OCI-LY3 (cell line): ENCODE data around the gene PIWIL1.

ENCODE experiments used
- H2AFZ ChIP-seq: fragments of 200-600, 300-600 bp; shearing (Covaris generic); 2 replicates; pipeline ENCODE4 v1.6.0; 2014; ENCODE audit warnings: antibody characterized with exemption, low read depth, low read length
- H3K27ac ChIP-seq: fragments of 200-600, 300-600 bp; sonication (generic); 2 replicates; pipeline ENCODE4 v1.5.1; 2014; ENCODE audit warnings: mild to moderate bottlenecking, low read length, moderate library complexity, mixed read lengths
- H3K27me3 ChIP-seq: fragments of 200-600, 300-600 bp; sonication (generic); 2 replicates; pipeline ENCODE4 v1.6.1; 2014; ENCODE audit warnings: low read depth, low read length, mixed read lengths
- H3K36me3 ChIP-seq: fragments of 200-600, 300-600 bp; sonication (generic); replicated peaks from 2 replicates; pipeline ENCODE3; 2014; ENCODE audit warnings: low read depth, low read length, mixed read lengths
- H3K4me1 ChIP-seq: fragments of 300-600, 200-600 bp; sonication (generic); 2 replicates; pipeline ENCODE4 v1.6.1; 2014; ENCODE audit warnings: low read length, mixed read lengths
- H3K4me2 ChIP-seq: fragments of 200-600, 300-600 bp; sonication (generic); 2 replicates; pipeline ENCODE4 v1.6.1; 2014; ENCODE audit warnings: low read length, mixed read lengths
- H3K4me3 ChIP-seq: fragments of 300-600, 200-600 bp; sonication (generic); 2 replicates; pipeline ENCODE4 v1.5.1; 2014; ENCODE audit warnings: antibody characterized with exemption, mild to moderate bottlenecking, low read length, moderate library complexity
- H3K79me2 ChIP-seq: fragments of 300-600, 200-600 bp; shearing (Covaris generic); 2 replicates; pipeline ENCODE4 v1.6.1; 2014; ENCODE audit warnings: mild to moderate bottlenecking, low read length, mixed read lengths
- H3K9ac ChIP-seq: fragments of 300-600, 200-600 bp; shearing (Covaris generic); 2 replicates; pipeline ENCODE4 v1.6.0; 2014; ENCODE audit warnings: mild to moderate bottlenecking, low read length, moderate library complexity
- H3K9me3 ChIP-seq: fragments of 200-600, 300-600 bp; shearing (Covaris generic); 2 replicates; pipeline ENCODE4 v1.6.1; 2014; ENCODE audit warnings: low read length, mixed read lengths; ENCODE audit not compliant: insufficient read depth
- H4K20me1 ChIP-seq: fragments of 200-600, 300-600 bp; sonication (generic); 2 replicates; pipeline ENCODE4 v1.6.1; 2016; ENCODE audit warnings: low read length, mixed read lengths; ENCODE audit not compliant: insufficient read depth
- CTCF ChIP-seq: fragments of 200-600, 300-600 bp; sonication (generic); IDR thresholded peaks from 2 replicates; pipeline ENCODE4 v1.5.1; 2014; ENCODE audit warnings: antibody characterized with exemption, low read length, low read depth
- EZH2phosphoT487 ChIP-seq: fragments of 200-600 bp; shearing (Covaris generic); IDR thresholded peaks from 2 replicates; pipeline ENCODE4 v1.6.1; 2018; ENCODE audit warnings: antibody characterized with exemption, mixed run types, low read depth

Gene PIWIL1

GRCh38 chr12:130357729-130358330 lies 20.1 kb downstream of the PIWIL1 start:
- Histone ChIP-seq H3K4me1 (no peaks in the 10 kb centered on the region), H3K9ac (no peak overlapping the region), H4K20me1 (no peaks in the 10 kb centered on the region), H3K36me3 (no peaks in the 10 kb centered on the region), H3K9me3 (no peaks in the 10 kb centered on the region), H3K4me3 (no peak overlapping the region), H3K27me3 (no peaks in the 10 kb centered on the region), H3K27ac (no peak overlapping the region), H2AFZ (no peak overlapping the region), H3K4me2 (no peak overlapping the region), H3K79me2 (no peaks in the 10 kb centered on the region)
- TF ChIP-seq CTCF = no peak
- TF ChIP-seq EZH2phosphoT487 = no peak

- H2AFZ ChIP-seq = no peak overlapping the region
- TF ChIP-seq EZH2phosphoT487 = no peak
- no peak for TF ChIP-seq CTCF
- H3K27ac ChIP-seq = no peak overlapping the region
- no peak overlapping the region for H3K4me3 ChIP-seq
- no peak overlapping the region for H3K9ac ChIP-seq
- no peak overlapping the region for H3K4me2 ChIP-seq
- no peaks in the 10 kb centered on the region for H3K9me3 ChIP-seq
- no peaks in the 10 kb centered on the region for H3K79me2 ChIP-seq
- no peaks in the 10 kb centered on the region for H3K36me3 ChIP-seq
- no peaks in the 10 kb centered on the region for H3K4me1 ChIP-seq
- H3K27me3 ChIP-seq = no peaks in the 10 kb centered on the region
- no peaks in the 10 kb centered on the region for H4K20me1 ChIP-seq
These were observed 24.4 kb downstream of the PIWIL1 start for GRCh38 chr12:130362060-130362459.

- H2AFZ ChIP-seq = no peak overlapping the region
- no peaks in the 10 kb centered on the region for H3K36me3 ChIP-seq
- no peak overlapping the region for H3K9ac ChIP-seq
- no peak overlapping the region for H3K4me3 ChIP-seq
- no peaks in the 10 kb centered on the region for H3K27me3 ChIP-seq
- no peak overlapping the region for H3K27ac ChIP-seq
- no peaks in the 10 kb centered on the region for H4K20me1 ChIP-seq
- H3K4me2 ChIP-seq = no peak overlapping the region
- TF ChIP-seq EZH2phosphoT487 = no peak
- TF ChIP-seq CTCF = no peak
- no peaks in the 10 kb centered on the region for H3K9me3 ChIP-seq
- no peaks in the 10 kb centered on the region for H3K4me1 ChIP-seq
- H3K79me2 ChIP-seq = no peaks in the 10 kb centered on the region
These were observed 26.9 kb downstream of the PIWIL1 start for GRCh38 chr12:130364578-130364977.

GRCh38 chr12:130366159-130366558 lies 28.5 kb downstream of the PIWIL1 start:
- Histone ChIP-seq H3K9ac (no peak overlapping the region), H3K79me2 (no peaks in the 10 kb centered on the region)
- TF ChIP-seq CTCF (no peak), EZH2phosphoT487 (no peak)

More at GRCh38 chr12:130366159-130366558, 28.5 kb downstream of the PIWIL1 start:
- Histone ChIP-seq H3K36me3 (no peaks in the 10 kb centered on the region), H3K9me3 (no peaks in the 10 kb centered on the region), H2AFZ (no peak overlapping the region), H3K27me3 (no peaks in the 10 kb centered on the region), H3K27ac (no peak overlapping the region), H4K20me1 (no peaks in the 10 kb centered on the region), H3K4me2 (no peak overlapping the region), H3K4me3 (no peak overlapping the region), H3K4me1 (no peaks in the 10 kb centered on the region)
